ENCODE data around the gene NLRC5.
A peak's percentile ranks its signal among the peaks of the same experiment; 100 is the strongest.
"Not testable (repeated sequence)": the region's sequence is repeated elsewhere in the genome, so short reads cannot be mapped to it uniquely, and the experiment has no call there.

NLRC5 gene

GRCh38 chr16:56960681-56961281, 28.6 kb upstream of the NLRC5 start:
- DNase-seq (ENCODE audit: low read depth, low spot score), result no peak

DNA sequence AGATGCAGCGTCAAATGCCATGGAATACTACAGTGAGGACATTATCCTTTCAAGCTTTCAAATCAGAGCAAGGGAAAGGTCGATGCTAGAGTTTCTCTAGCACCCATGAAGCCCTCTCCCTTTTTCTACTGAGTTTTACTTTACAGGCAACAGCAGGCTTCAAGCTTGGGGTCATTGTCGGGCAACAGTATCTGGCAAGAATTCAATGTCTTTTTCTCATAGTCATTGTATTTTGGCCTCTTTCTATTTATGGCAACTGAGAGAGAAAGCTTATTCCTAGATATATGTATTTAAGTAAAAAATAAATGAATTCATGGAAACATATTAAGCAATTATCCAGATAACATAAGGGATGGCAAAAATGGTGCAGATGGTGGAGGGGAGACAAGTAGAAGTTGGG, 28.0 kb upstream of the NLRC5 start:
- no peak for DNase-seq (ENCODE audit: low read depth, low spot score)

- DNase-seq (ENCODE audit: low read depth, low spot score), result no peak
These were observed 27.5 kb upstream of the NLRC5 start, which contains the start of gene CETP for GRCh38 chr16:56961851-56962281. TSS of gene CETP (plus strand) at chr16:56961950. CDS start at chr16:56961980, 30 bp downstream.

DNA sequence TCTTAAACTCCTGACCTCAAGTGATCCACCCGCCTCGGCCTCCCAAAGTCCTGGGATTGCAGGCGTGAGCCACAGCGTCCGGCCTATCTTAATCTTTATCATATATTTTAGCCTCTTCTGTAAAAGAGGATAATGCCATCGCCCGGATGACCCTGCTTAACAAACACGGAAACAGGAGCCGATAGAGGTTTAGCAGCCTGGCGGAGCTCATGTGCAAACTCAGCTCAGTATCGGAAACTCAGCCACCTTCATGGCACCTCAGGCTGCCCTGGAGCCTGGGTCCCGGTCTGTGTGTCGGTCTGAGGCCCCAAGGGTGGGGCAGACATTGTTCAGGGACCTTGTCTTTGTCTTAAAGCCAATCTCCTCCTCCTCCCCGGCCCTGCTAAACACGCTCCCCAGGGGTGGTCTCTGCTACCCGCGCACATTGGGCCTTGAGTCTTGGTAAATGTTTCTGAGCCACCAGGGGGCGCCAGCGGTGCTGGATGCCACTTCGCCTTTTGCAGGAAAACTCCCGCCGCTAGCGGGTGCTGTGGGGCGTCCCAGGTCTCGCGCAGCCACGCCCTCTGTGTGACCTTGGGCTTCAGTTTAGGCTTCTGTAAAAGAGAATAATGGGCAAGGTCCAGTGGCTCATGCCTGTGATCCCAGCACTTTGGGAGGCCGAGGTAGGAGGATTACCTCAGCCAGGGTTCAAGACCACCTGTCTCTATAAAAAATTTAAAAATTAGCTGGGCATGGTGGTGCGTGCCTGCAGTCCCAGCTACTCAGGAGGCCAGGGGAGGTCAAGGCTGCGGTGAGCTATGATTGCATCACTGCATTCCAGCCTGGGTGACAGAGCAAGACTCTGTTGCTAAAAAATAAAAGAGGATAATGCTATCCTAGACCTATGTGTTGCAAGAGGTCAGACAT, 24.9 kb upstream of the NLRC5 start:
- DNase-seq (ENCODE audit: low read depth, low spot score), result peak; percentile 96

- DNase-seq (ENCODE audit: low read depth, low spot score), result peak; percentile 19
These were observed 23.9 kb upstream of the NLRC5 start for GRCh38 chr16:56965149-56966092.

GRCh38 chr16:56966093-56966475, 23.3 kb upstream of the NLRC5 start:
- no peak for DNase-seq (ENCODE audit: low read depth, low spot score)

- no peak for DNase-seq (ENCODE audit: low read depth, low spot score)
These were observed 21.6 kb upstream of the NLRC5 start for GRCh38 chr16:56967733-56968132.

GRCh38 chr16:56969769-56970168, 19.6 kb upstream of the NLRC5 start:
- DNase-seq (ENCODE audit: low read depth, low spot score), result no peak

DNA sequence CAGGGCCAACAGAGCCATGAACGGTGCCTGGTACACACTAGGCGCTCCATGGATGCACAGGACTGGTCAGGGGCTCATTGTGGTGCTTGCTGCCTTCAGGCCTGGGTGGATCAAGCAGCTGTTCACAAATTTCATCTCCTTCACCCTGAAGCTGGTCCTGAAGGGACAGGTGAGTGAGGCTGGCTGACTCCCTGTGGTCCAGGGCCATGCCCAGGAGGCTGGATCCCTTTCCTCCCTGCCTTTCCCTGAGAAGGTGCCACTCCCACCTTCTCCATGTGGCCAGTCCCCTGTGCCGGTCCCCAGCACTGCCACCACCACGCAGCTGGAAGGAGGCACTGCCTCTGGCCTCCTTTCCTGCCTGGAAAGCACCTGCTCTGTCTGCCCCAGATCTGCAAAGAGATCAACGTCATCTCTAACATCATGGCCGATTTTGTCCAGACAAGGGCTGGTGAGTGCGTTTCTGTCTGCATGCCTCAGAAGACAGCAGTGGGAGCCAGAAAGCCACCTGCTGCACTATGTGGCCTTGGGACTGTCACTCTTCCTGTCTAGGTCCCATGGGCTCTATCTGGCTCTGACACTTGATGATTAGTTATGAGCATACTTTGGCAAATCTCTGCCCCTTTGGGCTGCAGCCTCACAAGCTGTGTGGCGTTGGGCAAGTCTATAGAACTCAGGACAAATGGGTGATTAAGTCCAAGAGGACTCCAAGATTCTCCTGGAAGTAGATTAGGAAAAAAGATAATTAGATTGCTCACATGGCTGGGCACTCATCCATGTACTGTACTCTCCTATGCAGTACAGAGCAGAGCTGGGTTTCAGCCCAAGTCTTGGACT, 18.2 kb upstream of the NLRC5 start:
- DNase-seq (ENCODE audit: low read depth, low spot score), result no peak

GRCh38 chr16:56971768-56972043, 17.7 kb upstream of the NLRC5 start:
- no peak for DNase-seq (ENCODE audit: low read depth, low spot score)

- DNase-seq (ENCODE audit: low read depth, low spot score), result peak; percentile 22
These were observed 16.7 kb upstream of the NLRC5 start for GRCh38 chr16:56972403-56973293.

- DNase-seq (ENCODE audit: low read depth, low spot score), result no peak
These were observed 16.1 kb upstream of the NLRC5 start for GRCh38 chr16:56973294-56973689.

- not testable (repeated sequence) for DNase-seq (ENCODE audit: low read depth, low spot score)
These were observed 15.5 kb upstream of the NLRC5 start for GRCh38 chr16:56973899-56974298.

DNA sequence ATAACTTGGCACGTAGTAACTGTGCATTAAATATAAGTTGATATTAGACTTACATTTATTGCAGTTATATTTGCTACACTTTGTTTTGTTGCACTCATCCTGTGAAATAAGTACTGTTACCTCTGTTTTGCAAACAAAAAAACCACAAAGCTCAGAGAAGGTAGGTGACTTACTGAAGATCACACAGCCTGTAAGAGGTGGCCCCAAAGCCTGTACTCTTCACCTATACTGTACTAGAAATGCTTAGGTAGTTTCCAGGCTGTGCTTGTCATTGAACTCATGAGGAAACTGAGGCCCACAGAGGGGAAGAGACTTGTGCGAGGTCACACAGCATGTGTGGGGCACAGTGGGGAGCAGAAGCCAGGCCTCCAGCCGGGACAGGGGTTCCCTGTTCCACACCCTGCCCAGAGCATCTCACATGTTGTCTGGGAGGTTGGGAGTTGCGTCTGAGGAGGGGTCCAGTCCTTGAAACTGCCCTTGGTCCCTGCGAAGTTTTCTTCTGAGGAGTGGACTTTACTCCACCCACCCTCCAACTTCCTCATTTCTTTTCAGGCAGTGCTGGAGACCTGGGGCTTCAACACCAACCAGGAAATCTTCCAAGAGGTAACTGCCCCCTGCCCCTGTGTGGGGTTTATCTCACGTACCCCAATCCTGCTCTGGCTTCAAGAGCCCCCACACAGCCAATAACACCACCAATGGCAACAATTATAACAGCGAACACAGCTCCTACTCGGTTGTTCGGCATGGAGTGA, 14.6 kb upstream of the NLRC5 start:
- no peak for DNase-seq (ENCODE audit: low read depth, low spot score)

DNA sequence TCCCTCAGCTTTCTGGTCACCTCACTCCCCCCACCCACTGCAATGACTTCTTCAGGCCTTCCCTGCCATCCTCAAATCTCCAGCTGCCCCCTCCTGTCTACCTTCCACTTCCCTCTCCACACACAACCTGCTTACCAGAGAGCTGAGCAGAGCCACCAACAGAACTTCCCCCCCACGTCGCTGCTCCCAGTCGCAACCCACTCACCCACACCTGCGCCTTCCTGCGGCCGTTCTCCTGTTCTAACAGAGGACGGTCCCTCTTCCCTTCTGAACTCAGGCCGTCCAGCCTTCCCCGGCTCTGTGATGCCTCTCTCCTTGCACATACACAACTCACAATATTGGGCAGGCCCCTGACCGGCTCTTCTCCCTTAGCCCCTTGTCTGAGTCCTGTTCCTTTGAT, 13.6 kb upstream of the NLRC5 start:
- DNase-seq (ENCODE audit: low read depth, low spot score), result no peak

DNA sequence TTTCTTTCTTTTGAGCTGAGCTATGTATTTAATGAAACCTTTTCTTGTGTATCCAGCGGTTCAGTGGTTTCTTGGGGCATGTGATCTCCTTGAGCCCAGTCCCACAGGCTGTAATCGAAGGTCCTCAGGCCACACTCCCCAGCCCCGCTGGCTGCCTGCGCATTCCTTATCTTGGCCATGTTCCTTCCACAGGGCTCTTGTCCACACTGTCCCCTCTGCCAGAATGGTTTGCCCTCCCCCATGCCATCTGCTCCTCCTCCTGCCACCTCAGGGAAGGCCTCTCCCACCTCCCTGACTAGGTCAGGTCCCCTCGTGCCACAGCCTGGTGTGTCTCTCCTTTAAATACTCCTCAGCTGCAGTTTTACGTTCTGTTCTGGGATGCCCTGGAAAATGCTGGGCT, 12.1 kb upstream of the NLRC5 start:
- no peak for DNase-seq (ENCODE audit: low read depth, low spot score)

DNA sequence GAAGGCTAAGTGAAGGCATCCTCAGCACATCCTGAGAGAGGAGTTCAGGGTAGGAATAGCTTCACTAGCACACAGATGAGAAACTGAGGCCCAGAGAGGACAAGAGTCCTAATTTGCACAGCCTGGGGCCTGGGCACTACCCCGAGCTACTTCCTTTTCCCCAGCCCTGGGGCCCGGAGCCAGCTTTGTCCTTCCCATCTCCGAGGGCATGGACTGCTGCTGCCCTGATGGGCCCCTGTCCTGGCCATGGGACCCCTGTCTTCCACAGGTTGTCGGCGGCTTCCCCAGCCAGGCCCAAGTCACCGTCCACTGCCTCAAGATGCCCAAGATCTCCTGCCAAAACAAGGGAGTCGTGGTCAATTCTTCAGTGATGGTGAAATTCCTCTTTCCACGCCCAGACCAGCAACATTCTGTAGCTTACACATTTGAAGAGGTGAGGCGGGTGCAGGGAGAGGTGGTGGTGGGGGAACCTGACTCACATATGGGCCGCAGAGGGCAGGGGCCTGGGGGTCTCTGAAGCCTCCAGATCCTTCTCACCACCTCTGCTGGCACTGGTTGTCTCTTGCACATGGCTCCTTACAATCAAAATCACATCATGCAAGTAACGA, 11.4 kb upstream of the NLRC5 start:
- DNase-seq (ENCODE audit: low read depth, low spot score), result no peak

DNA sequence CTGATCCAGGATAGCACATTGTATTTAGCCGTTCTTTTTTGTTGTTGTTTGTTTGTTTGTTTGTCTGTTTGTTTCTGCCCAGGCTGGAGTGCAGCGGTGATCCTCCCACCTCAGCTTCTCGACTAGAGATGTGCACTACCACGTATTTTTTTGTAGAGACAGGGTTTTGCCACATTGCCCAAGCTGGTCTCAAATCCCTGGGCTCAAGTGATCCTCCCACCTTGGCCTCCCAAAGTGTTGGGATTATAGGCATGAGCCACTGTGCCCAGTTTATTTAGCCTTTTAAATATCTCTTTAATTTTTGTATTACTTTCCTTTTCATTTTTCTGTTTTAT, 9.2 kb upstream of the NLRC5 start:
- no peak for DNase-seq (ENCODE audit: low read depth, low spot score)

Data from ELF-1 (cell line).